ENCODE measurements around the gene ZDHHC11.
"Not testable (repeated sequence)": the region's sequence is repeated elsewhere in the genome, so short reads cannot be mapped to it uniquely, and the experiment has no call there.

DNA sequence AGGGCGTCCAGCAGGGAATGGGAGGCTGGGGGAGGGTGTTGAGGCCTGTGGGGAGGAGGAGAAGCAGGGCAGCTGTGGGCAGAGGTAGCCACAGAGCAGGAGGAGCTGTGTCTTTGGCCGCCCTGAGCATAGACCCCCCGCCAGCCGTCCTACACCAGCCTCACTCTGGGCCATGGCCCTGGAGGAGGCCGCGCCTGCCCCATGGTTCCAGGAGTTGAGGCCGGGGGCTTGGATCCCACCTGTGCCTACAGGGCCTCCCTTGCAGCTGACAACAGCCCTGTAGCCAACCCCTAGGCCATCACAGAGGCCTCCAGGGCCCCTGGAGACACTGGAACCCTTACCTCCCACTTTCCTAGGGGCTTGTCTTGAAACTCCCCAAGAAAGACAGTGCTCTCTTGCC, 3.0 kb downstream of the ZDHHC11 start:
- TF ChIP-seq POLR2A (IDR thresholded peaks at IDR 0.05) = not testable (repeated sequence)
- TF ChIP-seq, protein P1, sequence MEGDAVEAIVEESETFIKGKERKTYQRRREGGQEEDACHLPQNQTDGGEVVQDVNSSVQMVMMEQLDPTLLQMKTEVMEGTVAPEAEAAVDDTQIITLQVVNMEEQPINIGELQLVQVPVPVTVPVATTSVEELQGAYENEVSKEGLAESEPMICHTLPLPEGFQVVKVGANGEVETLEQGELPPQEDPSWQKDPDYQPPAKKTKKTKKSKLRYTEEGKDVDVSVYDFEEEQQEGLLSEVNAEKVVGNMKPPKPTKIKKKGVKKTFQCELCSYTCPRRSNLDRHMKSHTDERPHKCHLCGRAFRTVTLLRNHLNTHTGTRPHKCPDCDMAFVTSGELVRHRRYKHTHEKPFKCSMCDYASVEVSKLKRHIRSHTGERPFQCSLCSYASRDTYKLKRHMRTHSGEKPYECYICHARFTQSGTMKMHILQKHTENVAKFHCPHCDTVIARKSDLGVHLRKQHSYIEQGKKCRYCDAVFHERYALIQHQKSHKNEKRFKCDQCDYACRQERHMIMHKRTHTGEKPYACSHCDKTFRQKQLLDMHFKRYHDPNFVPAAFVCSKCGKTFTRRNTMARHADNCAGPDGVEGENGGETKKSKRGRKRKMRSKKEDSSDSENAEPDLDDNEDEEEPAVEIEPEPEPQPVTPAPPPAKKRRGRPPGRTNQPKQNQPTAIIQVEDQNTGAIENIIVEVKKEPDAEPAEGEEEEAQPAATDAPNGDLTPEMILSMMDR (IDR thresholded peaks at IDR 0.05) = not testable (repeated sequence)
